H1 (cell line): ENCODE results near the gene SH3PXD2A. TPM values are rescaled to one million over a fixed set of nuclear protein-coding genes. Genes with fewer than 3 reads are reported as not detected.
A peak's percentile ranks its signal among the peaks of the same experiment; 100 is the strongest.

Experiments
- CTCF ChIA-PET: fragments of 300-600 bp; sonication (Branson Sonifier 250); formaldehyde crosslinking; loops from one replicate; lab custom pipeline; 2021; ENCODE audit not compliant: partially characterized antibody; lab: Charles Lee
- POLR2A ChIA-PET: fragments of 300-600 bp; sonication (Branson Sonifier 250); formaldehyde crosslinking; loops from one replicate; lab custom pipeline; 2021; ENCODE audit warnings: inconsistent platforms; ENCODE audit not compliant: partially characterized antibody; lab: Charles Lee
- DNase-seq, 2 experiments: peaks; one replicate each; pipeline versions ENCODE4 v3.0.0 to v3.0.0-alpha.2; 2010 to 2022; ENCODE audit warnings: low spot score in 2 of 2, low read depth in 1 of 2, mixed read lengths in 1 of 2
- FAIRE-seq: peaks from 2 replicates; lab custom pipeline; 2011; peaks lifted over from hg19 to GRCh38; lab: Jason Lieb, UNC
- H2AFZ ChIP-seq: 2 replicates; pipeline ENCODE4 v1.8.1; 2012; ENCODE audit warnings: low read length, inconsistent platforms
- H2AK5ac ChIP-seq: 2 replicates; pipeline ENCODE4 v1.6.1; 2013; ENCODE audit warnings: low read depth, low read length
- H2BK120ac ChIP-seq: replicated peaks from 2 replicates; pipeline ENCODE3; 2013; ENCODE audit warnings: low read depth, low read length, inconsistent platforms
- H2BK12ac ChIP-seq: 2 replicates; pipeline ENCODE4 v1.6.1; 2013; ENCODE audit warnings: low read depth, low read length
- H2BK15ac ChIP-seq: 2 replicates; pipeline ENCODE4 v1.6.1; 2013; ENCODE audit warnings: low read length
- H2BK20ac ChIP-seq: 2 replicates; pipeline ENCODE4 v1.6.1; 2013; ENCODE audit warnings: low read length
- H2BK5ac ChIP-seq: 2 replicates; pipeline ENCODE4 v1.6.1; 2013; ENCODE audit warnings: low read depth, low read length
- H3K14ac ChIP-seq: 2 replicates; pipeline ENCODE4 v1.6.1; 2013; ENCODE audit warnings: inconsistent platforms; ENCODE audit not compliant: insufficient read length
- H3K18ac ChIP-seq: 2 replicates; pipeline ENCODE4 v1.6.1; 2013; ENCODE audit warnings: low read length; ENCODE audit errors: extremely low read depth
- H3K23ac ChIP-seq: 2 replicates; pipeline ENCODE4 v1.6.1; 2013; ENCODE audit warnings: inconsistent platforms; ENCODE audit not compliant: insufficient read length
- H3K23me2 ChIP-seq: 2 replicates; pipeline ENCODE4 v1.6.1; 2013; ENCODE audit warnings: low read depth, low read length
- H3K27ac ChIP-seq: 2 replicates; pipeline ENCODE4 v1.6.1; 2011; ENCODE audit warnings: low read depth, low read length, inconsistent platforms
- H3K27me3 ChIP-seq, 4 experiments: replicated peaks in 1 of 4; 1 replicate in 1 of 4; 2 replicates in 3 of 4; pipeline versions ENCODE4 v1.6.1 to v1.8.1; 2011 to 2013; ENCODE audit warnings: low read length in 3 of 4, mild to moderate bottlenecking in 3 of 4, inconsistent platforms in 2 of 4, mixed read lengths in 2 of 4, moderate library complexity in 1 of 4; ENCODE audit not compliant: control insufficient read depth in 3 of 4, insufficient read depth in 3 of 4; ENCODE audit errors: extremely low read depth in 1 of 4
- H3K36me3 ChIP-seq, 4 experiments: 2 replicates each; pipeline versions ENCODE4 v1.6.1 to v1.8.1; 2011 to 2013; ENCODE audit warnings: mild to moderate bottlenecking in 4 of 4, low read length in 3 of 4, moderate library complexity in 2 of 4, control low read depth in 1 of 4, inconsistent platforms in 1 of 4; ENCODE audit not compliant: insufficient read depth in 4 of 4, control insufficient read depth in 2 of 4
- H3K4ac ChIP-seq: replicated peaks from 2 replicates; pipeline ENCODE3; 2013; ENCODE audit warnings: low read length, low read depth, mixed read lengths, inconsistent platforms; ENCODE audit not compliant: insufficient read length
- H3K4me1 ChIP-seq, 4 experiments: replicated peaks in 1 of 4; 1 replicate in 1 of 4; 2 replicates in 3 of 4; pipeline versions ENCODE4 v1.6.1 to v1.8.1; 2011 to 2013; ENCODE audit warnings: low read length in 3 of 4, inconsistent platforms in 2 of 4, mixed read lengths in 1 of 4; ENCODE audit not compliant: insufficient read depth in 4 of 4, control insufficient read depth in 3 of 4
- H3K4me2 ChIP-seq, 2 experiments: 2 replicates each; pipeline versions ENCODE4 v1.6.1 to v1.8.1; 2011 to 2013; ENCODE audit warnings: low read depth in 2 of 2, low read length in 2 of 2, control low read depth in 1 of 2, inconsistent platforms in 1 of 2, mild to moderate bottlenecking in 1 of 2; ENCODE audit not compliant: insufficient read depth in 1 of 2
- H3K4me3 ChIP-seq, 4 experiments: fragments of 200-600, 300-600 bp in 1 of 4; sonication (generic), shearing (Covaris generic), sonication (Bioruptor Twin) in 1 of 4; 2 replicates each; pipeline versions ENCODE4 v1.5.1 to v1.8.1; 2011 to 2016; ENCODE audit warnings: low read length in 4 of 4, low read depth in 3 of 4, control low read depth in 2 of 4, inconsistent platforms in 2 of 4, mild to moderate bottlenecking in 2 of 4, mixed read lengths in 1 of 4, moderate library complexity in 1 of 4; ENCODE audit not compliant: insufficient read depth in 2 of 4; ENCODE audit errors: extremely low read depth in 1 of 4
- H3K56ac ChIP-seq: replicated peaks from 2 replicates; pipeline ENCODE3; 2013; ENCODE audit warnings: low read depth, mild to moderate bottlenecking, mixed read lengths, low read length, inconsistent platforms; ENCODE audit not compliant: insufficient read length
- H3K79me1 ChIP-seq: 2 replicates; pipeline ENCODE4 v1.6.1; 2013; ENCODE audit warnings: low read depth, low read length, control low read depth
- H3K79me2 ChIP-seq, 2 experiments: 2 replicates each; pipeline versions ENCODE4 v1.6.1 to v1.8.1; 2012 to 2013; ENCODE audit warnings: low read length in 2 of 2, mild to moderate bottlenecking in 2 of 2, inconsistent platforms in 1 of 2; ENCODE audit not compliant: insufficient read depth in 2 of 2, control insufficient read depth in 1 of 2
- H3K9ac ChIP-seq, 4 experiments: replicated peaks in 1 of 4; 1 replicate in 1 of 4; 2 replicates in 3 of 4; pipeline versions ENCODE4 v1.6.1 to v1.8.1; 2011 to 2013; ENCODE audit warnings: low read depth in 3 of 4, low read length in 3 of 4, control low read depth in 2 of 4, mild to moderate bottlenecking in 2 of 4, moderate library complexity in 2 of 4, inconsistent platforms in 1 of 4; ENCODE audit errors: extremely low read depth in 1 of 4
- H3K9me3 ChIP-seq, 2 experiments: 2 replicates each; pipeline versions ENCODE4 v1.6.1 to v1.8.1; 2012 to 2013; ENCODE audit warnings: mild to moderate bottlenecking in 2 of 2, moderate library complexity in 2 of 2, control low read depth in 1 of 2, inconsistent platforms in 1 of 2, low read depth in 1 of 2, low read length in 1 of 2, mixed read lengths in 1 of 2; ENCODE audit not compliant: insufficient read depth in 2 of 2
- H4K20me1 ChIP-seq, 2 experiments: replicated peaks in 1 of 2; 2 replicates each; pipeline versions ENCODE3 to v1.8.1; 2011 to 2013; ENCODE audit warnings: inconsistent platforms in 2 of 2, low read length in 2 of 2, mild to moderate bottlenecking in 1 of 2; ENCODE audit not compliant: insufficient read depth in 2 of 2, control insufficient read depth in 1 of 2
- H4K5ac ChIP-seq: 2 replicates; pipeline ENCODE4 v1.6.1; 2013; ENCODE audit warnings: low read length, low read depth, mixed read lengths, inconsistent platforms; ENCODE audit not compliant: insufficient read length
- H4K8ac ChIP-seq: 2 replicates; pipeline ENCODE4 v1.8.0; 2013; ENCODE audit warnings: mild to moderate bottlenecking, moderate library complexity, low read length, inconsistent platforms; ENCODE audit not compliant: insufficient read depth; ENCODE audit errors: extremely low read depth
- H4K91ac ChIP-seq: replicated peaks from 2 replicates; pipeline ENCODE3; 2013; ENCODE audit warnings: low read length, mixed read lengths, inconsistent platforms; ENCODE audit not compliant: insufficient read length
- BCL11A ChIP-seq, 2 experiments: IDR thresholded peaks; one replicate each; pipeline ENCODE4 v1.6.1; 2011; ENCODE audit warnings: low read depth in 2 of 2, low read length in 2 of 2, mild to moderate bottlenecking in 2 of 2
- JUN ChIP-seq: IDR thresholded peaks from 2 replicates; pipeline ENCODE4 v1.6.1; 2011; ENCODE audit warnings: low read depth, mild to moderate bottlenecking, improper control_type of control experiment, low read length
- JUND ChIP-seq: IDR thresholded peaks from 2 replicates; pipeline ENCODE4 v1.6.1; 2011; ENCODE audit warnings: mild to moderate bottlenecking, improper control_type of control experiment, low read length
- NANOG ChIP-seq: IDR thresholded peaks from 2 replicates; pipeline ENCODE4 v1.6.1; 2011; ENCODE audit warnings: low read length, low read depth, mild to moderate bottlenecking, inconsistent platforms; ENCODE audit not compliant: insufficient read depth, poor library complexity, severe bottlenecking
- POLR2AphosphoS5 ChIP-seq: IDR thresholded peaks from 2 replicates; pipeline ENCODE4 v1.6.1; 2011; ENCODE audit warnings: low read depth, low read length
- RBBP5 ChIP-seq: IDR thresholded peaks from 2 replicates; pipeline ENCODE4 v1.7.1; 2012; ENCODE audit warnings: low read depth, mild to moderate bottlenecking, inconsistent platforms, low read length, moderate library complexity, borderline replicate concordance
- RFX5 ChIP-seq: IDR thresholded peaks from 2 replicates; pipeline ENCODE4 v1.6.1; 2011; ENCODE audit warnings: low read depth, low read length, improper control_type of control experiment, borderline replicate concordance
- RNF2 ChIP-seq: fragments of 200-900, 300-1000 bp; sonication (generic); IDR thresholded peaks from 2 replicates; pipeline ENCODE4 v1.7.1; 2016; ENCODE audit warnings: borderline replicate concordance, low read depth, mild to moderate bottlenecking, antibody characterized with exemption, low read length; ENCODE audit not compliant: poor library complexity, severe bottlenecking; ENCODE audit errors: missing control alignments
- SAP30 ChIP-seq: fragments of 300-600 bp; sonication (generic); IDR thresholded peaks from 2 replicates; pipeline ENCODE4 v1.7.1; 2012; ENCODE audit warnings: low read length, moderate library complexity, mild to moderate bottlenecking, inconsistent platforms; ENCODE audit not compliant: insufficient read depth, insufficient replicate concordance
- YY1 ChIP-seq: IDR thresholded peaks from 2 replicates; pipeline ENCODE4 v1.6.1; 2011; ENCODE audit warnings: low read depth, mild to moderate bottlenecking, low read length
- WGBS, 2 experiments: shearing (Covaris generic) in 1 of 2; methylation state at CpG; one replicate each; pipeline versions ENCODE4 v1.1.6 to v1.1.7; 2013 to 2015; ENCODE audit warnings: low lambda C conversion rate in 2 of 2, mixed read lengths in 2 of 2, inconsistent platforms in 1 of 2, low coverage in 1 of 2, missing lambda C conversion rate in 1 of 2; ENCODE audit not compliant: insufficient replicate concordance in 2 of 2, insufficient coverage in 1 of 2, insufficient read length in 1 of 2; ENCODE audit errors: extremely low coverage in 1 of 2, missing lambda C conversion rate in 1 of 2; 5-methylcytosine and 5-hydroxymethylcytosine counted together
- polyA plus RNA-seq, 7 experiments: library from polyadenylated mRNA; depleted of rRNA in 3 of 7; stranded (reverse) in 5 of 7; unstranded in 2 of 7; fragments of >200 nt in 5 of 7; fragments of 200-250 nt in 2 of 7; gene quantifications; 1 replicate in 5 of 7; 2 replicates in 1 of 7; 4 replicates in 1 of 7; pipeline versions ENCODE4 v1.2.1 to v1.2.3, GENCODE V29; 2011 to 2013; ENCODE audit warnings: missing spikeins in 2 of 7, mixed read lengths in 2 of 7
- total RNA-seq: library from RNA; stranded (reverse); fragmentation: NEBNext Ultra II Directional; extraction: Animal tissue kit (Norgen Biotek cat#: 25700); gene quantifications from 2 replicates; pipeline ENCODE4 v1.2.1, GENCODE V29; 2021

Gene SH3PXD2A
- total and polyA plus RNA-seq, 2 of the 8 experiments (the other 6 are each of a cell fraction or from before 2014, with no cell fraction given) = 5.4 to 16.3 TPM

GRCh38 chr10:103551619-103552602, 303.5 kb downstream of the SH3PXD2A start:
- H3K4me1 ChIP-seq = peaks cover 0 to 6% (median 0%) of the 10 kb centered on the region in 4 experiments; a peak in 3 of 7 replicates
- H3K79me1 ChIP-seq = no peaks in the 10 kb centered on the region
- H2AFZ ChIP-seq = peak overlapping the region; percentile 74; the same call in 1 of the 2 replicates
- FAIRE-seq = no peak
- H2BK120ac ChIP-seq = no peak overlapping the region
- CTCF ChIA-PET = interaction anchor here (0.9 to 6.4 kb wide), 7 partner anchors 9 to 71 kb away, joined by 3 to 64 read pairs (median 4); no protein-coding TSS in a partner anchor
- H4K91ac ChIP-seq = no peak overlapping the region
- H2BK15ac ChIP-seq = 0 out of 2 replicates have a peak overlapping the region, but pooled peaks have one; percentile 25
- peaks cover 0 to 13% (median 10%) of the 10 kb centered on the region in 4 experiments; a peak in 5 of 7 replicates for H3K27me3 ChIP-seq
- no peak overlapping the region for H2BK12ac ChIP-seq
- no peak overlapping the region for H3K27ac ChIP-seq
- H3K9me3 ChIP-seq = no peaks in the 10 kb centered on the region
- no peak overlapping the region for H3K9ac ChIP-seq
- peak overlapping the region; percentile 14; the same call in 1 of the 2 replicates for H3K18ac ChIP-seq
- H4K8ac ChIP-seq = no peak overlapping the region
- no peaks in the 10 kb centered on the region for H3K36me3 ChIP-seq
- H4K5ac ChIP-seq = no peak overlapping the region
- H3K4me3 ChIP-seq = no peak overlapping the region
- no peak overlapping the region for H3K56ac ChIP-seq
- H4K20me1 ChIP-seq = no peaks in the 10 kb centered on the region
- H2AK5ac ChIP-seq = no peak overlapping the region
- DNase-seq = no peak
- H3K23me2 ChIP-seq = peaks cover 3% of the 10 kb centered on the region; the same call in 1 of the 2 replicates
- no peaks in the 10 kb centered on the region for H3K79me2 ChIP-seq
- 78% methylated on average over 10 of the region's 10 CpGs; no CpG with 5 or more reads in 1 of the 2 experiments for WGBS, 2 experiments
- H2BK20ac ChIP-seq = no peak overlapping the region; the same call in 1 of the 2 replicates
- no peak overlapping the region for H3K4ac ChIP-seq
- no peak overlapping the region for H3K4me2 ChIP-seq
- POLR2A ChIA-PET = no interaction called here
- H3K14ac ChIP-seq = no peak overlapping the region
- no peak overlapping the region for H2BK5ac ChIP-seq
- H3K23ac ChIP-seq = no peak overlapping the region
- no peak for TF ChIP-seq POLR2AphosphoS5
- no peak for TF ChIP-seq NANOG
- no peak for TF ChIP-seq SAP30
- TF ChIP-seq JUND = no peak
- TF ChIP-seq JUN = no peak
- no peak for TF ChIP-seq RNF2
- no peak for TF ChIP-seq RBBP5
- TF ChIP-seq YY1 = no peak
- TF ChIP-seq RFX5 = no peak
- TF ChIP-seq BCL11A (IDR thresholded peaks at IDR 0.05; ENCODE audit: low read depth in 2 of 2, low read length in 2 of 2) = no peak
